ENCODE measurements around the gene ZSWIM8.
"Not testable (repeated sequence)": the region's sequence is repeated elsewhere in the genome, so short reads cannot be mapped to it uniquely, and the experiment has no call there.

Gene ZSWIM8, protein sequence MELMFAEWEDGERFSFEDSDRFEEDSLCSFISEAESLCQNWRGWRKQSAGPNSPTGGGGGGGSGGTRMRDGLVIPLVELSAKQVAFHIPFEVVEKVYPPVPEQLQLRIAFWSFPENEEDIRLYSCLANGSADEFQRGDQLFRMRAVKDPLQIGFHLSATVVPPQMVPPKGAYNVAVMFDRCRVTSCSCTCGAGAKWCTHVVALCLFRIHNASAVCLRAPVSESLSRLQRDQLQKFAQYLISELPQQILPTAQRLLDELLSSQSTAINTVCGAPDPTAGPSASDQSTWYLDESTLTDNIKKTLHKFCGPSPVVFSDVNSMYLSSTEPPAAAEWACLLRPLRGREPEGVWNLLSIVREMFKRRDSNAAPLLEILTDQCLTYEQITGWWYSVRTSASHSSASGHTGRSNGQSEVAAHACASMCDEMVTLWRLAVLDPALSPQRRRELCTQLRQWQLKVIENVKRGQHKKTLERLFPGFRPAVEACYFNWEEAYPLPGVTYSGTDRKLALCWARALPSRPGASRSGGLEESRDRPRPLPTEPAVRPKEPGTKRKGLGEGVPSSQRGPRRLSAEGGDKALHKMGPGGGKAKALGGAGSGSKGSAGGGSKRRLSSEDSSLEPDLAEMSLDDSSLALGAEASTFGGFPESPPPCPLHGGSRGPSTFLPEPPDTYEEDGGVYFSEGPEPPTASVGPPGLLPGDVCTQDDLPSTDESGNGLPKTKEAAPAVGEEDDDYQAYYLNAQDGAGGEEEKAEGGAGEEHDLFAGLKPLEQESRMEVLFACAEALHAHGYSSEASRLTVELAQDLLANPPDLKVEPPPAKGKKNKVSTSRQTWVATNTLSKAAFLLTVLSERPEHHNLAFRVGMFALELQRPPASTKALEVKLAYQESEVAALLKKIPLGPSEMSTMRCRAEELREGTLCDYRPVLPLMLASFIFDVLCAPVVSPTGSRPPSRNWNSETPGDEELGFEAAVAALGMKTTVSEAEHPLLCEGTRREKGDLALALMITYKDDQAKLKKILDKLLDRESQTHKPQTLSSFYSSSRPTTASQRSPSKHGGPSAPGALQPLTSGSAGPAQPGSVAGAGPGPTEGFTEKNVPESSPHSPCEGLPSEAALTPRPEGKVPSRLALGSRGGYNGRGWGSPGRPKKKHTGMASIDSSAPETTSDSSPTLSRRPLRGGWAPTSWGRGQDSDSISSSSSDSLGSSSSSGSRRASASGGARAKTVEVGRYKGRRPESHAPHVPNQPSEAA (N-terminal part only)
- long read RNA-seq, donor 1, full-length matches to known transcripts, result 14 of 20 reads
- long read RNA-seq, donor 1, partial matches to known transcripts, result 6 of 20 reads
- long read RNA-seq, donor 1, other reads (novel, unspliced or antisense), result 0 of 20 reads
- long read RNA-seq, donor 2, partial matches to known transcripts, result 5 of 10 reads
- long read RNA-seq, donor 2, other reads (novel, unspliced or antisense), result 0 of 10 reads
- long read RNA-seq, donor 3, full-length matches to known transcripts, result 7 of 14 reads
- long read RNA-seq, donor 3, partial matches to known transcripts, result 7 of 14 reads
- long read RNA-seq, donor 3, other reads (novel, unspliced or antisense), result 0 of 14 reads
- long read RNA-seq, donor 4, partial matches to known transcripts, result 36 of 41 reads
- long read RNA-seq, donor 4, other reads (novel, unspliced or antisense), result 0 of 41 reads
- long read RNA-seq, donor 5, transcript ZSWIM8-209 (2 exons, 466 nt), result major isoform, 5 of 8 reads
- long read RNA-seq, donor 5, partial matches to known transcripts, result 0 of 8 reads
- long read RNA-seq, donor 5, other reads (novel, unspliced or antisense), result 0 of 8 reads
- long read RNA-seq, donor 6, full-length matches to known transcripts, result 13 of 13 reads
- long read RNA-seq, donor 6, partial matches to known transcripts, result 0 of 13 reads
- long read RNA-seq, donor 6, other reads (novel, unspliced or antisense), result 0 of 13 reads
- long read RNA-seq, donor 7, transcript ZSWIM8-209 (2 exons, 466 nt), result major isoform, 7 of 31 reads
- long read RNA-seq, donor 7, partial matches to known transcripts, result 19 of 31 reads
- long read RNA-seq, donor 7, other reads (novel, unspliced or antisense), result 0 of 31 reads
- long read RNA-seq, donor 8, full-length matches to known transcripts, result 11 of 18 reads
- long read RNA-seq, donor 8, partial matches to known transcripts, result 7 of 18 reads
- long read RNA-seq, donor 8, other reads (novel, unspliced or antisense), result 0 of 18 reads

DNA sequence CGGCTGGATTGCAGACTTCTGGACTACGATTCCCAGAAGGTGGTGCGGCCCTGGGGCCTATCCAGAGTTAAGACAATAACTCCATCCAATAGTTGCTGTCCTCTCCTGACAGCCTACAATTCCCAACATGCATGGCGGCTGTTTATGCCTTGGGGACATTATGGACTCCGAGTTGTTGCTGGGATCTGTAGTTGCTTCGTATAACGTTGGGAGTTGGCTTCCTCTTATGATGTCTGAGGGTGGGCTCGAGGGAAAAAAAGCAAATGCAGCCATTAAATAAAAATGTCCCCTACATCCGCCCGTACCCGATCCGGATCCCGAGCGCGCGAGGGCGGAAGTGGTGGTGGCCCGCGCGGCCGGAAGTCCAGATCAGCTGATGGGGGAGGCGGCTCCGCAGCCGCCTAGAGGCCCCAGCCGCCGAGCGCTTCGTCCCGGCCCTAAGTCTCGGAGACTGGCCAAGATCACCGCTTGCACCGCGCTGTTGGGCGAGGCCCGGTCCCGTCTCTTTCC lies at the start of gene ZSWIM8:
TSS of gene ZSWIM8 (plus strand) at position 396 of the 510 bp plus-strand sequence. CDS start 273 bp downstream, outside the sequence.
- DNase-seq, result peak; percentile 97

DNA sequence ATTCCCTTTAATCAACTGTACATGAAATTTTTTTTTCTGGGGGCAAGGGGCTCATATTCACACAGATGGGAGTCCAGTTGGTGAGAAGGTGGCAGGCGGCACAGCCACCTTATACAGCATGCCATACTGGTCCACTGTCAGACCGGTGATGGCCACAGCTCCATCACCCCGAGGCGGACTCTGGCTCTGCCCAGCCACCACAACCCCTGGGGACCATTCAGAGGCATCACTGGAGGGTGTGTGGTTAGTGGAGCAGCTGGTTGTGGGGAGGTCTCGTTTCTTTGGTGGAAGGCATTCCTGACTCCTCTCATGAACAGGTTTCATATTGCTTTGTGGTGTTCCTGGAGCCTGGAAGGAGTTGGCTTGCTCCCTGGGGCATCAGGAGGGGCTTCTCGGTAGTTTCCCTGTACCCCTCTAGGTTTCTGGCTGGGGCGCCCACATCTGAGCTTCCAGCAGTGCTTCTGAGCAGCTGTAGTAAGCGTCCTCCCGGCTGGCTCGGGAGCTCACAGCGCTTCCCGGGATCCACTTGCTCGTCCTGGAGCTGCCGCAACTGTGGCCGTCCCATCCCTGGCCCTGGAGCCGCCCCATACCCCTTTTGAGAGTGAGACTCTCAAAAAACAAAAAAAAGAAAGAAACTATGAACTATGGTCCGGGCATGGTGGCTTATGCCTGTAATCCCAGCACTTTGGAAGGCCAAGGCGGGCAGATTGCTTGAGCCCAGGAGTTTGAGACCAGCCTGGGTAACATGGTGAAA lies 44.7 kb upstream of the ZSWIM8 start:
- DNase-seq, result not testable (repeated sequence)

DNA sequence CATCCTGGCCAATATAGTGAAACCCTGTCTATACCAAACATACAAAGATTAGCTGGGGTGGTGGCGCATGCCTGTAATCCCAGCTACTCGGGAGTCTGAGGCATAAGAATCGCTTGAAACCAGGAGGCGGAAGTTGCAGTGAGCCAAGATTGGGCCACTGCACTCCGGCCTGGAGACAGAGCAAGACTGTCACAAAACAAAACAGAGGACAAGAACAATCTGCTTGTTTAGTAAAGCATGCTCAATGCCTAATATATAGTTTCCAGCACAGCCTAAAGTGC lies 43.0 kb upstream of the ZSWIM8 start:
- no peak for DNase-seq

DNA sequence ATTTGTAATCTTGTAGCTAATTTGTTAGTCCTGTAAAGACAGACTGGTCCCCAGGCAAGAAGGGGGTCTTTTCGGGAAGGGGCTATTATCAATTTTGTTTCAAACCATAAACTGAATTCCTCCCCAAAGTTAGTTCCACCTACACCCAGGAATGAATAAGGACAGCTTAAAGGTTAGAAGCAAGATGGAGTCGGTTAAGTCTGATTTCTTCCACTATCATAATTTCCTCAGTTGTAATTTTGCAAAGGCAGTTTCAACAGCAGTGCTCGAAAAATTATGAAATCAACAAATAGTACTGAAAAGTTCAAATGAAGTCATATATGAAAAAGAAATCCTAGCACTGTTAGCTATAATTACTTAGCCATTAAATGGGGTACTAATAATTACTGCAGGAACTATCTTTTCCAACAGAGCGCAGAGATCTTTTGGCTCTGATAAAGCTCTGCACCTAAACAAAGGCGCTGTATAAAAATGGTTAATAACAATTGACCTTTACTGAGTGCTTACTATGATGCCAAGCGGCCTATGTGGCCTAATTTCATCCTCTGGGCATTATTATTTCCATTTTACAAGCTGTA lies 42.0 kb upstream of the ZSWIM8 start:
- DNase-seq, result no peak

DNA sequence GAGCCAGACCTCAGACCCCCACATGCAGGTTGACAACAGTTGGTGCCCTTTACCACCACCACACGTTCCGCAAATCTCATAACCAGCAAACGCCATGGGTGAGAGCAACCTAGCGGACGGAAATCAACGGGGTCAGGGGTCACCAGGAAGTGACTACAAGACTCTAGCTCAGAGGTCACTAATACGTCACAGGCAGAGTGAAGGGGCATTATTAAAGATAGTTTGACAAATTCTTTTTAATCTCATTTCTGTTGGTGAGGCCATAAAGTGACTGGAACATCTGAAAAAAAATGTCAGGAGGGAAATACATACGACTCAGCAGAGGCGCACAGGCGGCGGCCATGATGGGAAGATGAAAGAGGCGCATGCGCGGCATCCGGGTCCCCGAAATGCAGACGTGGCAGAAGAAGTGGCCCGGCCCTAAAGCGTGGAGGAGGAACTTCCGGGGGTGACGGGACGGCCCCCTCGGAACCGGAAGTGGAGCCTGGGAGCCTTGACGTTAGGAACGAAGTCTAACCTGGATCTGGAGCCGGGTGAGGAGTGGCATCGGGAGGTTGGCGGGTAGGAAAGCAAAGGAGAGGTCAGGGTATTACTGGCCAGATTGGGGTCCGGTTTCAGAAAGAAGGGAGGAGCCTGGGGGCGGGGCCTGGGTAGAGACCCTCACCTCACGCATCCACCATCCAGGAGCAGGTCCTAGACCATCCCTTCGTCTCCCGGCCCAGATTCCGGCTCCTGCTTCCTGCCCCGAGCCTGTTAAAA lies 41.3 kb upstream of the ZSWIM8 start, which contains the start of gene SEC24C:
TSS of gene SEC24C (plus strand) at position 468 of the 759 bp plus-strand sequence. CDS start 2,461 bp downstream, outside the sequence.
- DNase-seq, result peak; percentile 97

DNA sequence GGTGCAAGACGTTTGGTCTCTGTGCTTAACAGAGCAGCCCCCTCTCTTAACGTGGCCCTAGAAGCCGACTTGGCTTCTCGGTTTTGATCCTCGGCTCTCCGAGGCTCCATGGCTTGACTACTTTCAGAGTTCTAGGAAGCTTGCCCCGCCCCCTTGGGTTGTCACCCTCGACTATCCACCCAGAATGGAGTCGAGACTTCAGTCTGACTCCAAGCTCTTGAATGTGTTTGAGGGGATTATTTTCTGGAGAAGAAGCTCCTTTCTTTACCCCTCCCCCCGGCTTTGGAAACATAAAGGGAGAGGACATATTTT lies 40.8 kb upstream of the ZSWIM8 start:
- no peak for DNase-seq

DNA sequence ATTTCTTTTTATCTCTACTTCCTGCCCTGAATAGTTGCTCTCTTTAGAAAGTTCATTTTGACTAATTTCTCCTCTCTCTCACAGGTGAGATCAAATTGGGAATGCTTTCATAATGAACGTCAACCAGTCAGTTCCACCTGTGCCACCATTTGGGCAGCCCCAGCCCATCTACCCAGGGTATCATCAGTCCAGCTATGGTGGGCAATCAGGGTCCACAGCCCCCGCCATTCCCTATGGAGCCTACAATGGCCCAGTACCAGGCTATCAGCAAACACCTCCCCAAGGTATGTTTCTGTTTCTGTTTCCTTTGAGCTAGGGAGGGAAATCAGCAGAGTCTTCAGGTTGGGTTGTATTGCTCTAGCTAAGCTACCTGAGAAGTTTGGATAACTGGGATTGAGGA lies 38.7 kb upstream of the ZSWIM8 start:
- no peak for DNase-seq

DNA sequence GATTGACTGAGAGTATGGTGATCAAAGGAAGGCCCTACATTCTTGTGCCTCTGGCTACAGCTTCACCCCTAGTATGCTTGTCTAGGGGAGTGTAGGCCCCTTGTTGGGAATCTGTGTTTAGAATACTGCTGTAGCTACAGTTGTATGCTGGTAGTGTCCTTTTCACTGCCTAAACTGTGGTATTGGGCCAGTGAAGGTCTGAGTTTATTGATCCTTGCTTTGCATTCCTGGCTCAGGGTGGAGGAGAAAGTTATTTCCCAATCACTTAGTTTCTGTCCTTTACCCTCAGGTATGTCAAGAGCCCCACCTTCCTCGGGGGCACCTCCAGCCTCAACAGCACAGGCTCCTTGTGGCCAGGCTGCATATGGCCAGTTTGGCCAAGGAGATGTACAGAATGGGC lies 34.6 kb upstream of the ZSWIM8 start:
- DNase-seq, result no peak

DNA sequence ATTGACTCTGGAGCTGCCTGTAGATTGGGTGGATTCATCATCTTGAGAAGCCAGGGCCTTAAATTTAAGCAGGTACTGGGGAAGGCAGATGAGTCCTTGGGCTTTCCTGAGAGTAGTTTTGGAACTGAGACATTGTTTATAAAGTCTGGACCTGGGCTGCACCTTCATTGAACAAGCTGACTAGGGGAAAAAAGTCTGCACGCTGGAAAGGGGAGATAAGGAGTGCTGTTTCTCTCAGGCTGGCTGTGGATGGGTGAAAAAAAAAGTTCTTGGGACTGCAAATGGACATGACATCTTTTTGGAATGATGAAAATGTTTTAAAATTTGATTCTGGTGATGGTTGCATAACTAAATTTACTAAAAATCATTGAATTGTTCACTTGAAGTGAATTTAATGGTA lies 29.2 kb upstream of the ZSWIM8 start:
- no peak for DNase-seq

DNA sequence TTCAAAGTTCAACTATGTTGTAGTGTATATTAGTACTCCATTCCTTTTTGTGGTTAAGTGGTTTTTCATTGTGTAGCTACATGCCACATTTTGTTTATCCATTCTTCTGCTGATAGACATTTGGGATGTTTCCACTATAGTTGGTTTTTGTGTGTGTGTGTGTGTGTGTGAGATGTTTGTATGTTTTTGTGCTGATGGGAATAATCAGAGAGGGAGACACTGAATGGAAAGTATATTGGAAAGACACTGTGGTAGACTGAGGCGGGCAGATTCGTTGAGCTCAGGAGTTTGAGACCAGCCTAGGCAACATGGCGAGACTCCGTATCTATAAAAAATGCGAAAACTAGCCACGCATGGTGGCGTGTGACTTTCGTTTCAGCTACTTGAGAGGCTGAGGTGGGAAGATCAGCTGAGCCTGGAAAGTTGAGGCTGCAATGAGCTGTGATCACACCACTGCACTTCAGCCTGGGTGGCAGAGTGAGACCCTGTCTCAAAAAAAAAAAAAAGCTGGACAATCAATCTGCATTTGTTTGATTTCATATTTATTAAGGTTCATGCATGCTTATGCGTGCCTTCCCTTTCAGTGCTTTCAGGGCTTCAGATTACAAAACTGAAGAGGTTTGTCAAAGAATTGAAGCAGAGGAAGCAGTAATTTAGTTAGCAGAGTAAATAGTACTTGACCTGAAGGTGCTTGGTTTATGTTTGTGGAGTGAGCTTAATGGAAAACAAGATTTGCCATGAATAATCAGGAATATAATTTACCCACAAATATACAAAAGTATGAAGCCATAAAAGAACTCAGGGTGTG lies 26.5 kb upstream of the ZSWIM8 start:
- DNase-seq, result no peak

DNA sequence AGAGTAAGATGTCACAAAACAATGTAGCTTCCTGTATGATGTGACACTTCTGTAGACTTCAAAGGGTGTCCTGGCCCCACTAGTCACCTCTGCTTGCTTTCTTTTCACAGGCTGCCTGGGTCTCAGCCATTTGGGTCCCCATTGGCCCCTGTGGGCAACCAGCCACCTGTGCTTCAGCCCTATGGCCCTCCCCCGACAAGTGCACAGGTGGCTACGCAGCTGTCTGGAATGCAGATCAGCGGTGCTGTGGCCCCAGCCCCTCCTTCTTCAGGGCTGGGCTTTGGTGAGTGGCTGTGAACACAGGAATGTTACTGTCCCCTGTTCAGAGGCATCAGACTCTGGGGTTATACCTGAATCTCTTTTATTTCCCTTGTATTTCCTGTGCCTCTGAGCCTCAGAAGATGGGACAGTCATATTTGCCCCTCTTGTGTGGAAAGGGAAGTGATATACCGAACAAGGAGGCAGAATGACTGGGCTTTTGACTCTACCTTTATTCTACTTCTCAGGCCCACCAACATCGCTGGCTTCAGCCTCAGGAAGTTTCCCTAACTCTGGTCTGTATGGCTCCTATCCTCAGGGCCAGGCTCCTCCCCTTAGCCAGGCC lies 25.8 kb upstream of the ZSWIM8 start:
- DNase-seq, result no peak

DNA sequence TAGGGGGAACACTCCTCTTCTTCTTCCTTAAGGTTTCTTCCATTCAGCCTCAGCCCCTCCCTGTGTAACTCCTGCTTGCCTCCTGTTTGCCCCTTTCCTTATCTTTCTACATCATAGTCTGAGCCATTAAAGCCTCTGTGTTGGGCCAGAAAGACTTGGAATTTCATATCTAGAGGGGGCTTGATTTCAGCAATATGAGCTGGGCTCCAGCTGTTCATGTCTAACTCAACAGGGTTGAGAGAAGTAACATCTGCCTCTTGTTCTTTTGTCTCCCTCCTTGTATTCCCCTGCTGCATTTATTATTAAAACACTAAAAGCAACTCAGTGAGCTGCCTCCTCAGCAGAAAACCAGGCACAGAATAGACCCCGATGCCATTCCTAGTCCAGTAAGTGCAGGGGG lies 23.6 kb upstream of the ZSWIM8 start:
- no peak for DNase-seq

DNA sequence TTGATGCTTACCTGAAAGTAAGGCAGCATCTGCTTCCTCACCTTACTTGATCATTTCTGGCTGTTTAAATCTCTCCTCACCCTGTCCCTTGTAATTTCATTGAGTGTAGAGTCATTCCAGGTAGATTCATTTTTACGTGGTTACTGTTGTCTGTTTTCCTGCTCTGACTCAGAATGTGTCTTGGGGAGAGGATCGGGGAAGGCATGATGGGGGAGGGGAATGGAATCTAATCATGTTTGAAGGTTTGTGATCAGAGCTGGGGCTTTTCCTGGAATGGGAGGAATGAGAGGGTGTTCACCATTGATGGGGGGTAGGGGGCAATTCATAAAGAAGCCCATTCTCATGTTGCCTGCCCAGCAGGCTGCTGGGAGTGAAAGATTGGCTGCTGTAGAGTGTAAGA lies 22.5 kb upstream of the ZSWIM8 start:
- DNase-seq, result no peak

DNA sequence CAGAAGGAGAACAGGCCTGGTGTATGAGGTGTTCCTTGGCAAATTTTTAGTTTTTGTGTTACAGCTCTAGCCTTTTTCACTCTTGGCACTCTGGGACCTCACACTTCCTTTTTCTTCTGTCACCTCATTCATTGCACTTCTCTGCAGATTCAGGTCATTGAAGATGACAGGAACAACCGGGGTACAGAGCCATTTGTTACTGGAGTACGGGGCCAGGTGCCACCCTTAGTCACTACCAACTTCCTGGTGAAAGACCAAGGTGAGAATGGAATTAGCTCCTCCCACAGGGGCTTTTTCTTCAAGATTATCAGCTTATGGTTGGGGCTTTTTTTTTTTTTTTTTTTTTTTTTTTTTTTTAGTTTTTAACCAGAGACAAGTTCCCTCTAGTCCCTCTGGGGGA lies 22.1 kb upstream of the ZSWIM8 start:
- DNase-seq, result no peak

DNA sequence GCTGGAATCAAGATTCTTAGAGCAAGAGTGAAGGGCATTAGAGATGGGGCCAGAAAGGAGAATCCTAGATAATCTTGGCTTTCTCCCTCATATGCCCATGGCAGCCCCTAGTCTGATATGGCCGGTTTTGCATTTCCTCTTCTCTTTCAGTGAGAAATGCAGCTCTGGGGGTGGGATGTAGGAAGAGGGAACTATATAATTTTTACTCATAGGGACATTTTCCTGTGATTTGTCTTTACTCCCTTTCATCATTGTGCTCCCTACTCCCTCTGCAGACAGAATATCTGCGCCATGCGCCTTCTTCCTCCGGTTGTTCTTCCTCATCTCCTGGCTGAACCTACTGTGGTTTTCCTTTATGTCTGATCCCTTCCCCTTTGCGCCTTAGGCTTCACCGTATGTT lies 20.3 kb upstream of the ZSWIM8 start:
- no peak for DNase-seq

DNA sequence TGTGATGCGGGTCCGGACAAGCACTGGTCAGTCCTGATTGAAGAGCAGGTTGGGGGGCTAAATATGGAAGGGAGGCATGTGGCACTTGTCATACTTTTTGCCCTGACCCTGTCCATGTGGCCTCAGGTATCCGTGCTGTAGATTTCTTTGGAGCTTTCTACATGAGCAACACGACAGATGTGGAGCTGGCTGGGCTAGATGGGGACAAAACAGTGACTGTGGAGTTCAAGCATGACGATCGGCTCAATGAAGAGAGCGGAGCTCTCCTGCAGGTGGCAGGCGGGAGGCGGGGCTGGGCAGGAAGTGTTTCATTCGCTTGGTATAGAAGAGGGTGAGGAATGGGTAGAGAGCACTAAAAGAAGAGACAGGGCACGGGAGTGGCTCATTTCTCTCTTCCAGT lies 16.5 kb upstream of the ZSWIM8 start:
- DNase-seq, result no peak

DNA sequence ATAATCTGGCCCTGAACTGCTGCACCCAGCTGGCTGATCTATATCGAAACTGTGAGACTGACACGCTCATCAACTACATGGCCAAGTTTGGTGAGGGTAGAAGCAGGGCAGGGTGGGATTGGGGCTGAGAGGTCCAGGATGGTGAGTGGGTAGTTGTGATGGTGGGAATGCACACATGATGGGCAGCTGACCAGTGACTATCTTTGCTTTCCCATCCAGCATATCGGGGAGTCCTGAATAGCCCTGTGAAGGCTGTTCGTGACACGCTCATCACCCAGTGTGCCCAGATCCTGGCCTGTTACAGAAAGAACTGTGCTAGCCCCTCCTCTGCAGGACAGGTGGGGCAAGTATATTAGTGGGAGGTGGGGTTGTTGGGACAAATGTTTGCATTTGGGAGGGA lies 16.0 kb upstream of the ZSWIM8 start:
- DNase-seq, result no peak

Measured in right kidney (tissue), 9 donors.